Hematopoietic multipotent progenitor cell treated with erythropoietin and hydrocortisone succinate and interleukin-3 and kit ligand, for 4 days (in vitro differentiated cells): ENCODE measurements around the gene ZNF438.

Experiments used
- DNase-seq: peaks from one replicate; pipeline ENCODE4 v3.0.0-alpha.2; 2015

The ZNF438 gene

DNA sequence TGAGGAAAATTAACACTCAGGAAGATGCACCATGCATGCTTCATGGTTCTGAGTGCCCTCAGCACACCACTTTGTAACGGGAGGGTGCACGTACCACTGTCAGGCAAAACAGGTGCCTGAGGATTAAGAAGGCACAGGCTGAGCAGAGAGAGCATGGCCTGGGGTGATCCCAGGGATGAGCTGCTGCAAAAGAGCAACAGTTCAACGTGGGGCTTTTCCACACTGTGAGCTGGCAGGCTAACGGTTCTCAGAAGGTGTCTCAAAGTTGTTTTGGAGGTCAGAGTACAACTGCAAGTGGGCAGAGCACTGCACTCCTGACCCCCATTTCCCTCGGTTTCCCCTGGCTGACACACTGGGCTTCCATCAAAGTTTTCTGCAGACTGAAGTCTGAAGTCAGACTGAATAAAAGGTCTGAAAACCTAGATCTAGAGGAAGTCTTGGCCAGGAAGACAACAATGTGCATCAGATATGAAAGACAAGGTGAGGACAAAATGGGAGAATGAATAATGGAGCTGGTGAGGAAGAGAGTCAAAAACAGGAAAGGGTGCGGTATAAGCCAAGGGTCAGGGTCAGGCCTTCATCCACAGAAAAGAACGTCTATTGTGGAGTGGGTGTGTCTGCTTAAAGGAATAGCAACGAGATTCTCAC lies 20.5 kb downstream of the ZNF438 start:
- no peak for DNase-seq

DNA sequence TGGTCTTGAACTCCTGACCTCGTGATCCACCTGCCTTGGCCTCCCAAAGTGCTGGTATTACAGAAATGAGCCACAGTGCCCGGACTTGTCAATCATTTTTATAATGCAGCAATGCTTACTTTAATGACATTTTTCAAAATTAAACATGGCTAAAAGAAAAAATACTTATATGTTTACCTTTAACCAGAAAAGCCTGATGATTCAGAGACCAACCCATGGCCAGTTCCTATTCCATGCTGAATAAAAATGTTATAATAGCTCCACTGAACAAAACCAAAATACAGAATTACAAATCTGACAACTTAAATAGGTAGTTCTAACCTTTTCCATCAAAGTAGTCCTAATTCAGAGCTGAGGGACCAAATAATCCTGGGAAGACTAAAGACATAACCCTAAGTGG lies 21.6 kb downstream of the ZNF438 start:
- DNase-seq, result no peak

DNA sequence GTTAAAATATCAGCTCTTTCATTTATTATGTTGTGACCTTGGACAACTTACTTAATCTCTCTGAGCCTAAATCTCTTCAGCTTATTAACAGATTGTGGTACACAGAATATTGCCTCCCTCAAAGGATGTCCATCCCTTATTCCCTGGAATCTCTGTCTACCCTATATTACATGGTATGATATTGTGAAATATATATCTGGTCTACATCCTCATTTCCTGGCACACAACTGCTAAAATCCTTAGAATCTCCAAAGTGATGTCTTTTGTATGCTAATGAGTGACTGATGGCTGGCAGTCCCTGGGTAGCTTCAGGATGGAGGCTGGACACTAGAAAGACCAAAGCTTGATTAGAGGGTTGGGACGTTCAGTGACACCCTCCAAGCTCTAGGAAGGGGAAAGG lies 25.8 kb downstream of the ZNF438 start:
- no peak for DNase-seq

DNA sequence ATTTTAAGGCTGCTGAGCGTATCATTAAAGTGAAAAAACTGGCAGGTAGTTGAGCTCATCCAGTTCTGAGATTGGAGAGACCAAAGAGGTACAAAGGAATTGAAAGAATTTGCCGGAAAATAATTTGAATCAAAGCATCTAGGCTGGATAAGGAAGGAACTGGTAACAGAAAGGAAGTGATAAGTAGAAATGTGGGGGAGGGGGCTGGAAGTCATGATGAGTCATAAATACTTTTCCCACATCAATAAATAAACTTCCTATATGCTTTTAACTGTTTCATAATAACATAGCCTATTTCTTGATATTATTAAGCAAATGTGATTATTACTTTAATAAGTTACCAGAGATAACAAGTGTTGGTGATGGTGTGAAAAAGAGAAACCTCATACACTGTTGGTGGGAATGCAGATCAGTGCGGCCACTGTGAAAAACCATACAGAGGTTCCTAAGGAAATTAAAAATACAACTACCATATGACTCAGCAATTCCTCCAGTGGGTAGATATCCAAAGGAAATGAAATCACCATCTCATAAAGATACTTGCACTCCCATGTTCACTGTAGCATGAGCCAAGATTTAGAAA lies 27.0 kb downstream of the ZNF438 start:
- peak; percentile 26 for DNase-seq

DNA sequence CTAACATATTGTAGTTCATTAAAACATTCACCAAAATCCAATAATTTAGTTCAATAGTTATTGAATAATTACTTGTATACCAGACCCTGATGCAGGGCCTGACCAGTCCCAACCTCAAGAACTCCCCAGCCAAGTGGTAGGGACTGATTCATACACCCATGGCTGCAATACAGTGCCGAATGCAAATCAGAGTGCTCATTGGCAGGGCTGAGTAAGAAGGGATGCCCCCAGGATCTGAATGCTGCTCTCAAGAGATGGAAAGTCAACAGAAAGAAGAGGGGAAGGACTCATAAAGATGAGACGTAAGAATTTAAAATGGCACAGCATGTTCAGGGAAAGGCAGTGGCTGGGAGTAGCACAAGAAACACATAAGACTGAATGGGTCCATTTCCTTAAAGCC lies 29.9 kb downstream of the ZNF438 start:
- DNase-seq, result no peak

DNA sequence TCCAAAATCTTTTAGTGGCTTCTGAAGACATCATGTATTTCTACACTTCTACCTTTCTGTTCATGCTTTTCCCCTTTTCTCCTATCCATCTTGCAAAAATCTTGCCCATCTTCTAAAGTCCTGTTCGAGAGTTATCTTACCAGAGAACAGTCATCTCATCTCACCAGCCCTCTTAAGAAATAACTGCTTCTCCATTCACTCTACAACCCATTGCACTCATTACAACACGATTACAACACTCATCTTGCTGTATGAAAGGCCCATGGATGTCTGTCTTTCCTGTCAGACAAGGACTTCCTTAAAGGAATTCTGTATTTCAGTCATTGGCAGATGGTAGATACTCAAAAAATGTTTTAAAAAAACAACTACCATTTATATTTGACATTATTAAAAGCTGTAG lies 30.8 kb downstream of the ZNF438 start:
- DNase-seq, result peak; percentile 74

DNA sequence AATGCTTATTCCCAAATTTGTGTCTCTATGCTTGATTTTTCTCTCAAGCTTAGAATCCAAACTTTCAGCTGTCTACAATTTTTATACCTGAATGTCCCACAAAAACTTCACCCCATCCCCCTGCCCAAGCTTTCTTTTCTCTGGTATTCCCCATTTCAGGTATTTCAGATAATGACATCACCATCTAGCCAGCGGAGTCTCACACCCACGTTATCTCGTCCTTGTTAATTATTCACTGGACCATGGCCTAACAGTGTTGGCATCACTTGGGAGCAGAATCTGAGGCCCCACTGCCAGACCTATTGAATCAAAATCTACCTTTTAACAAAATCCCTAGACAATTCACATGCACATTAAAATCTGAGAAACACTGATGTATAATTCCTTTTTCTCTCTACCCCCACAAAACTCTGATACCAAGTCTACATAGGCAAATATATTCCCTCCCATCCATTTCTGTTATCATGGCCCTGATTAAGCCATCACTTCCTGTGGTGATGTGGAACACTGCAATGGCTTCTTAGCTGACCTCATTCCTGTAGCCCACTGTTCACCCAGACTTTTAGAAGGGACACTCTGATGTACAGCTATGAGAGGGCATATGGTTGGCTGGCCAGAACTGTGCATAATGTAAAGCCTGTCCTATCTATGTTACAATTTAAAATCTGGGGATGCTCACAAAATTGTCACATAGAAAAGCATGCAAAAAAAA lies 31.4 kb downstream of the ZNF438 start:
- peak; percentile 61 for DNase-seq

DNA sequence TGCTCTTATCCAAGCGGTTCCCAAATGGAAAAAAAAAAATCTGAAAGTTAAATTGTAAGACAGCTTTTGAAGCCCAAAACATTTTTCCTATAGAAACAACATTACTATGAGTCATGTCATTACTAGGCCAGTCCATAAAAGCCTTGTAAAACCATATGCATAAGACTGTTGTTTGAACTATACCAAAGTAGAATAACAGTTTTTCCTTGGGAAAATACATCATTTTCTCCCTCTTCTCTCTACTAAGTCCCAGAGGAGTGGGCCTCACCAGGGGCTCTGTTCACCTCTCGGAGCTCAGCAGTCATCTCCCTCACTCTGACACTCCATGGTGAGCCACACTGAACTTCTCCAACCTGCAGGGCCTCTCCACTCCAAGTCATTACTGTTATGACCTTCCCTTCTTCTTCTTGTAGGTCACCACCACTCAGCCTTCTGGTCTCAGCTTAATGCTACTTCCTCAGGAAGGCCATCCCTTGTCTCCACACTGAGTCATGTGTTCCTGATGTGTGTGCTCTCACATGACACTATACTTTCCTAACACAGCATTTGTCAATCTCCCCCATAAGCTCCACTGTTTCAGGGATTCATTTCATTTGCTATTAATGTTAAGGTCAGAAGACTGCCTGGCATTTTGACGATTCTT lies 32.5 kb downstream of the ZNF438 start:
- peak; percentile 59 for DNase-seq

DNA sequence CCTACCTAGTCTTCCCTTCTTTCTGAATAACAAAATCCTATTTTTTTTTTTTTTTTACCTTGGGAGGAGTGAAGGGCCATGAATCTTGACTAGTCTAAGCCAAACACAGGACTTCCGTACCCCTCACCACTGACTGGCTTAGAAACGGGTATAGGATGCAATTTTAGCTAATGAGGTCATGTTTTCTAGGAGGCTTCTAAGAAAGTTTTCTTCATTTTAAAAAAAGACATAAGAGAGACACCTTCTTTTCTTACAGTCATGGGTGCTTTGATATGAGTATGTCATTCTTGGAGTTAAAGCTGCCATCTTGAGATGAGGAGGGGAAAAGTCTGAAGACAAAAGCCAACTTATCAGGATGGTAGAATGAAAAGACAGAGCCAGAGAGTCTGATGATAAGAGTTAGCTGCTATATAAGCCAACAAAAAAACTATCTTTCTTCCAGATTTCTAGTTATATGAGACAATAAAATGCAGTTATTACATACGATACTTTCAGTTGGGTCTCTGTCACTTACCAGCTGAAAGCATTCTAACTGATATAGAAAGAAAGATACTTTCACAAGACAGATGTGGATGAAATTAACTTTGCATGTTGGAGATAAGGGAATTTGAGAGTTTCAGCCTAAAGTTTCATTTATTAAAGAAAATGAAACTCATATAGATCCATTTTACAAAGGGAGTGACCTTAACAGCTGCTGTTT lies 34.0 kb downstream of the ZNF438 start:
- DNase-seq, result no peak

DNA sequence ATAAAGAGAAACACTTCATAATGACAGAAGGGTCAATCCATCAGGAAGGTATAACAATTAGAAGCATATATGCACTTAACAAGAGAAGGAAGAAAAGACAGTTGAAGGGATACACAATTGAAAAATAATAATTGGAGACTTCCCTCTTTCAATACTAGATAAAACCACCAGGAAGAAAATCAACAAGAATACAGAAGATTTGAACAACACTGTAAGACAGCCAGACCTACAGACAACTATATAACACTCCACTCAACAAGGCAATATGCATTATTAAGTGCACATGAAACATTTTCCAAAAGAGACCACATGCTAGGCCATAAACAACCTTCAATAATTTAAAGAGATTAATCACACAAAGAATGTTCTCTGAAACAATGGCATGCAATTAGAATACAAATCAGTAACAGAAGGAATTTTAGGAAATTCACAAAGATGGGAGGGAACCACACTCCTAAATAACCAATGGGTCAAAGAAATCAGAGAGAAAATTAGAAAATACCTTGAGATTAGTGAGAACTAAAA lies 35.1 kb downstream of the ZNF438 start:
- no peak for DNase-seq

DNA sequence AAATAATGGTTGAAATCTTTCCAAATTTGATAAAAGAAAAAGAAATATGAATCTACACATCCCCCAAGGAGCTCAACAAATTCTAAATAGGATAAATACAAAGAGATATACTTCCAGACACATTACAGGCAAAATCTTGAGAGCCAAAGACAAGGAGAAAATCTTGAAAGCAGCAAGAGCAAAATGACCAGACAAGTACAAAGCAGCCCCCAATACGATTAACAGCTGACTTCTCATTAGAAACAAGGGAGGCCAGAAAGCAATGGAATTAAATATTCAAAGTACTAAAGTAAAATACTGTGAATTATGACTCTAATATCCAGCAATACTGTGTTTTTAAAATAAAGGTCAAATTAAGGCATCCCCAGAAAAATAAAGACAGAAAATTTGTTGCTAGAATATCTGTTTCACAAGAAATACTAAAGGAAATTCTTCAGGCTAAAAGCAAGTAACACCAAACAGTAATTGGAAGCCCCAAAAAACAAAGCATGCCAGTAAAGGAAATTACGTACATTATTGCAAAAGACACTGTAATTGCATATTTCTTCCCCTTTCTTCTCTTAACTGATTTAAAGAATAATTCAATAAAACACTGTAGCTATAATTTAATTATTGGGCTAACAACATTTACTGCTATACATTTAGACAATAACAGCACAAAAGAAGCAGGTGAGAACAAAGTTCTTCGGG lies 36.4 kb downstream of the ZNF438 start:
- DNase-seq, result no peak

DNA sequence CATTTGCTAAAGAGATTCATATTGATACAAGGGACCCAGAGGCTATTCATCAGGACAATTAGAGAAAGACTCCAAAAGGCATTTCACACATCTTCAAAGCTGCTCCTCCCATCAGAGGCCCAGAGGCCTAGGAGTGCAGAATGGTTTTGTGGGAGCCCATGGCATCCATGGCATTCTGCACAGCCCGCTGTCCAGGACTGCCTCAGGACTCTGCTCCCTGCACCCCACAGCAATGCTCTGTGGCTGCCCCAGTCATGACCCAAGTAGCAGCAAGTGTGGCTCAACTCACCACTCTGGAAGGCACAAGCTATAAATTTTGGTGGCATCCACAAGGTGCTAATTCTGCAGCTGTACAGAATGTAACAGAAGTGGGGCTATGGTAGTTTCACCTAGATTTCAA lies 38.5 kb downstream of the ZNF438 start:
- DNase-seq, result no peak

DNA sequence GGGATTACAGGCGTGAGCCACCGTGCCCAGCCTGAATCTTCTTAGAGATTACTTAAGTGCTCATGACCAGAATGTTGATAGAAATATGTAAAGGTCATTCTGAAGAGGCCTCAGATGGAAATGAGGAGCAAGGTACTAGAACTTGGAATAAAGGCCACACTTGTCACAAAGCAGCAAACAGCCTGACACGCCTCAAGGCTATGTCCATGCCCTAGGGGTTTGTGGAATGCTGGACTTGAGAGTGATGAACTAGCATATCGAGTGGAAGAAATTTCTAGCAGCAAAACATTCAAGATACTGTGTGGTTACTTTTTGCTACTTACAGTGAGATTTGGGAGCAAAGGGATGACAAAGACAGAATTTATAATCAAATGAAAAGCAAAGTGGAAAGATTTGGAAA lies 39.0 kb downstream of the ZNF438 start:
- DNase-seq, result no peak

DNA sequence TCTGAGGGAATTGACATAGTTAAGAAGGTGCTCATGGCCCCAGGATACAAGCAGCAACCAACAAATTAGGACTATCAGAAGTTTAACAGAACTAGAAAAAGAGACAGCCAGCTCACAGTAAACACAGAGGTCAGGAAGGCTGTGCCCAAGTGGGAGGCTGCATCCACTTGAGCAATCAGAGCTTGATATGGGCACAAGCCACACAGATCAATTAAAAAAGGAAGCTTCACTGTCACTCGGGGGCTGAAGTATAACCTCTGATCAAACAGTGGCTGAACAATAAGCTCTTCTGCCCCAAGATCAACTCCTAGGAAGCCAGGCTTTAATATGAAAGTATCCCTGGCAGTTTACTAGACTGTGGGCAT lies 40.0 kb downstream of the ZNF438 start:
- peak; percentile 20 for DNase-seq

DNA sequence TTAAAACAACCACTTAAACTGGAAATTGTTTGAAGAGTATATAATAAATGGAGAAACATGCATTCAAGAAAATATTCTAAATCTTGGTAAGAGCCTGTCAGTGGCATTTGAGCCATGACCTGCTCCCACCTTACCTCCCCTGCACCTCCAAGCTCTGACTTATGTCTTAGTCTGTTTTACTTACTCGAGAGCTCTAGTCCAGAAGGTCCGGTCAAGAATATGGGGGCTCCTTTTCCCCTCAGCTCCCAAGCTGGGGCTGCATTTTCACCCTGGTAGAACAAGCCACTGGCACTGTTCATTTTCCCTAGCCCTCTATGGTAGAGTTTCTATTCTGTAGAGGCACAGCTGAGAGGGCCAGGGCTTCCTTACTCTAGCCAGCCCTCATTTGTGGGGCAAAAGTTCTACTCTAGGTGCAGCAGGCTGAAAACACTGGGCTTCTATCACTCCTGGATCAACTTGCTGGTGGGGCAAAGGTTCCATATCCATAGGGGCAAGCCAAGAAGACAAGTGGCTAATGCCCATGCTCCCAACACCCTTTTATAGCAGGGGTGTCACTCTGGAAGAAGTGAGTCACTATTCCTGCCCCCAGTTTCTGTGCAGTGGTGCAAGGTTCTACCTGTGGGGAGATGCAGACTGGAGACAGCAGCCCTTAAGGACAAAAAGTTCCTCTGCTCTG lies 40.6 kb downstream of the ZNF438 start:
- DNase-seq, result no peak

DNA sequence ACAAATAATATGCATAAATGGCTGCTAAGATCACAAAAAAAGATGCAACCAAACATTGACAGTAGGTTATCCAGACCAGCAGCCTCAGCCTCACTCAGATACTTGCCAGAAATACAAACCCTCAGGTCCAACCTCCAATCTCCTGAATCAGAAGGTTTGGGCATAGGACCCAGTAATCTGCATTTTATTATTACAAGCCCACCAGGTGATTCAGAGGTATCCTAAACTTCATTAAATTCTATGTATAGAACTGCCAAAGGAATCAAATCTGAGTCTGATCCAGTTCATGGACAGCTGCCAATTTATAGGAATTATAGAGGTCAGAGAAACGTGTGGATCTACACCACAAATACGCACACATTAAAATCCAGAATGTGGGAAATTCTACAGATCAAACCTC lies 41.3 kb downstream of the ZNF438 start:
- DNase-seq, result no peak

DNA sequence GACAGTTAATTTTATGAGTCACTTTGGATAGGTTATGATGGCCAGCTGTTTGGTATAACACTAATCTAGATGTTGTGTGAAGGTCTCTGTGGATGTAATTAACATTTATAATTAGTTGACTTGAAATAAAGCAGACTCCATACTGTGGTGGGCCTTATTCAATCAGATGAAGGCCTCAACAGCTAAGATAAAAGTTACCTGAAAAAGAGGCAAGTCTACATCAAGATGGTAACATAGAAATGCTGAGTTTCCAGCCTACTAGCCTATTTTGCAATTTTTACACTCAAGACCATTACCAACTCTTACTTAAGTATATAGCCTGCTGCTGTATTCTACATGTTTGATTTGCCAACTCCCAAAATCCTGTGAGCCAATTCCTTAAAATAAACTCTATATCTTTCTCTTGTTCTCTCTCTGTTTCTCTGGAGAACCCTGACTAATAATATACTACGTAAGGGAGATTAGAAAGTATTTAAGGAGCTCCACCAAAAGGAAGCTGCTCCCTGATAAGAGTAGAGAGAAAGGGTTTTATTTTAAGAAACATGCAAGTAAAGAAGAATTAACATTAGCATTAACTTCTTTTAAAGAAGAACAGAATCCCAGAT lies 42.7 kb downstream of the ZNF438 start:
- DNase-seq, result peak; percentile 32

DNA sequence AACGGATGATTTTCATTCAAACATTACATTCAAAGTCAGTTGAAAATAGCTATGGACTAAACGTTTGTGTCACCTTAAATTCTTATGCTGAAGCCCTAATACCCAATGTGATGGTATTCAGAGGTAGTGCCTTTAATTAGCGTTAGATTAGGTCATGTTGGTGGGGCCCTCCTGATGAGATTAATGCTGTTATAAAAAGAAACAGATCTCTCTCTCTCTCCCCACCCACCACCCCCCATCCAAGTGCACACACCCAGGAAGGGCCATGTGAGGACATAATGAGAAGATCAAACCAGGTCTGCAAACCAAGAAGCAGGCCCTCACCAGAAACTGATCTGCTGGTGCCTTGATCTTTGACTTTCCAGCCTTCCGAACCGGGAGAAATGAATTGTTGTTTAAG lies 44.2 kb downstream of the ZNF438 start:
- DNase-seq, result no peak

DNA sequence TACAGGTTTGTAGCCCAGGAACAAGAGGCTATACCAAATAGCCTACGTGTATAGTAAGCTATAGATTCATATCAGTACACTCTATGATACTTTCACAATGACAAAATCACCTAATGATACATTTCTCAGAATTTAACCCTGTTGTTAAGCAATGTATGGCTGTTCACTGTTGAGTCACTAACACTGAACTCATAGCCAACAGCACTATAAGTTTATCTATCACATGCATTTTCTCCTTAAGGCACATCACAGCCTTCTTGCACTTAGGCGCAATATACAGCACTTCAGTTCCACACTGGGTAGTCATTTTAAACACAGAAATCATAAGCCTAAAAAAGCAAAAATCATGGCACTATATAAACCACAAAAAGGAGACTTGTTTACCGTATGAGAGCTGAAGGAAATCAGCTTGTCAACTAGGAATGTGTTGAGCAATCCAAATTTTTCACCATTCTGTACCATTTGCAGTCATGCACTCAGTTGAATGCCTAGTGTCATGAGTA lies 45.6 kb downstream of the ZNF438 start:
- peak; percentile 56 for DNase-seq

DNA sequence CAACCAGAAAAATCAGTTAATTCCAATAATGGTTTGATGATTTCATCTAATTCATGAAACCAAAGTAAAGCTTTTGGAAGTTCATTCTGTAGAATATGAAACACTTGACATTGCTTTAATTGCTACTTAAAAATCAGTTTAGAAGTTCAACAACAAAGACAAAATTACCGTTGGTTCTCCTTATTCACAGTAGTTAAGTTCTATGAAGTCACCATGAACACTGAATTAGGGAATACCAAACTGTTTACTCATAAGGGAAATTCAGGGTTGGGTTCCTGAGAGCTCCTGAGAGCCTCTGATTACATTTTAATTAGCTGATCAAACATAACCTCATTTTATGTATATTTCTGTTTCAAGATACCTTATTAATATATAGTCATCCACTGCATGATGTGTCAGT lies 46.2 kb downstream of the ZNF438 start:
- no peak for DNase-seq
